GM19467 (cell line): ENCODE results near the gene ZKSCAN1.
"Not testable (repeated sequence)": the region's sequence is repeated elsewhere in the genome, so short reads cannot be mapped to it uniquely, and the experiment has no call there.

ENCODE experiments used
- ATAC-seq: cut with Tn5 transposase; IDR thresholded peaks from one replicate; pipeline ENCODE4 v1.9.1; 2021; ENCODE audit warnings: mild to moderate bottlenecking, moderate library complexity; ENCODE audit not compliant: unreplicated experiment

ZKSCAN1 gene

DNA sequence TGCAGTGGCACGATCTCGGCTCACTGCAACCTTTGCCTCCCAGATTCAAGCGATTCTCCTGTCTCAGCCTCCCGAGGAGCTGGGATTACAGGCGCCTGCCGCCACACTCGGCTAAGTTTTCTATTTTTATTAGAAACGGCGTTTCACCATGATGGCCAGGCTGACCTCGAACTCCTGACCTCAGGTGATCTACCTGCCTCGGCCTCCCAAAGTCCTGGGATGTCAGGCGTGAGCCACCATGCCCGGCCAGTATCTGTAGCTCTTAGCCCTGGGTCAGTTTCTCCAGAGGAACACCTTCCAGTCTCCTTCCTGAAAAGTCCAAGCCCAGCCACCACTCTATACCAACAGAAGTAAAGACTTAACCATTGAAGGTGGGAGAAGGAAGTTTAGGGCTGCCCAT lies 15.2 kb upstream of the ZKSCAN1 start:
- ATAC-seq: no peak

DNA sequence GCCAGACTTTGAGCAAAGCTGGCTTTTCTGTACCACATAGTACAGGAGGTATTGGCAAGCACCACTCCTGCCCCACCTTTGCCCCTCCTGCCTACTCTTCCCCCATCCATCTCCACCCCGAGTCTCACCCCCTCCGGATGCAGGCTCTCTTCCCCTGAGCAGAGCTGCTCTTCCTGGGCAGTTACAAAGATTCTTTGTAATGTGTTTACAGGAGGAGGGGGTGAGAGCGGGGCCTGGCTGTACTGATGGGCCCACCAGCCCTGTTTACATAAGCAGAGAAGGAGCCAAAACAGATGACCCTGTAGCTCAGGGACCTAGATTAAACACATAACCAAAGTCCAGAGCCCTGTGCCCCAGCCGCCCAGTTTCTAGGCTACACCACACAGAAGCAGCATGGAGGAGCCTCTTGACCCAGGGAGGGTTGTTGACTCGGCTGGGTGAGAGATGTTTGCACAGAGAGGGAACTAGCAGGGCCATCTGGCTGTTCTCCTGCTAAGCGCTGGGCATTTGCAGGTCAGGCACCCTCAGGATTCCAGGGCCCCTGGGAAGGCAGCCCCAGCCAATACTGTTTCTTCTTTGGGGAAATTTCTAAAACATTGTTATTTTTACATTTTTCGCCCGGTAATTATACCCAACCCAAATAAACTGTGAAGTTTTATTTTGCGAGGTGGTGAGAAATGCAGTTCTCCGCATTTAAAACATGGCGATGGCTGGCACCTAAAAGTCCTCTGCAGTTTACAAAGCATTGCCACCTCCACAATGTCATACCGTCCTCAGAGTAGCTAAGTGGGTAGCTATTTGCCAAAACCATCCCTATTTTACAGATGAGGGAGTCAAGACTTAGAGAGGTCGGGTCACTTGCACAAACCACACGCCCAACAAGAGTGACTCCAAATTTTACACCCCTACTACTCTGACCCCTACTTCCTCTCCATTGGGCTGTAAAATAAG lies 11.4 kb upstream of the ZKSCAN1 start:
- no peak for ATAC-seq

DNA sequence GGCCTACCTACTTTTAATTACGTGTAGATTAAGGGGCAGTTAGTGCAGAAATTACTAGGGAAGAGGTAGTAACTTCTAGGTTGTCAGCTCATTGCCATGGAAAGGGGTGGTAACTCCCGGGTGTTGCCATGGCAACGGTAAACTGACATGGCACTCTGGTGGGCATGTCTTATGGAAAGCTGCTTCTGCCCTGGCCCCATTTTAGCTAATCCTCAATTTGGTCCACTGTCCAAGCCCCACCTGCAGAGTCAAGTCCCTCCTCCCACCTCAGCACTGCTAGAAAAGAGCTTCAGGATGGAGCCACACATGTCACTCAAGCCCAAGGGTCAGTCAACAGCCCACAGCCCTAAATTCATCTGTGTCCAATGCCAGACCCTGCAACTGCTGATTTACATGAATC lies 7.5 kb upstream of the ZKSCAN1 start:
- no peak for ATAC-seq

- ATAC-seq: no peak
These were observed 6.9 kb upstream of the ZKSCAN1 start for GRCh38 chr7:100008525-100008924.

DNA sequence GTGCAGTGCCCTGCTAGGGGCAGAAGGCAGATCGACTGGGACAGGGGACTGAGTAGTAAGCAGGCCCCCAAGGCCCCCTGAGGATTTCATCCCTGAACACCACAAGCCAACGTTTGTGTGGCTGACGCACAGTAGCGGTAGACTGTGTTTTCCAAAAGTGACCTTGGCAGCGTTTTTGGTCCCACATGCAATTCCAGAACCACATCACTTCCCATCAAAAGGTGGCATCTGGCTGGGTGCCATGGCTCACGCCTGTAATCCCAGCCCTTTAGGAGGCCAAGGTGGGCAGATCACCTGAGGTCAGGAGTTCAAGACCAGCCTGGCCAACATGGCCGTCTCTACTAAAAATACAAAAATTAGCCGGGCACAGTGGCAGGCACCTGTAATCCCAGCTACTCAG lies 5.4 kb upstream of the ZKSCAN1 start:
- ATAC-seq: not testable (repeated sequence)

- ATAC-seq: no peak
These were observed 4.5 kb upstream of the ZKSCAN1 start for GRCh38 chr7:100010901-100011300.

GRCh38 chr7:100011516-100011915 lies 3.9 kb upstream of the ZKSCAN1 start:
- no peak for ATAC-seq

- ATAC-seq: not testable (repeated sequence)
These were observed 2.7 kb upstream of the ZKSCAN1 start for GRCh38 chr7:100012385-100013327.

DNA sequence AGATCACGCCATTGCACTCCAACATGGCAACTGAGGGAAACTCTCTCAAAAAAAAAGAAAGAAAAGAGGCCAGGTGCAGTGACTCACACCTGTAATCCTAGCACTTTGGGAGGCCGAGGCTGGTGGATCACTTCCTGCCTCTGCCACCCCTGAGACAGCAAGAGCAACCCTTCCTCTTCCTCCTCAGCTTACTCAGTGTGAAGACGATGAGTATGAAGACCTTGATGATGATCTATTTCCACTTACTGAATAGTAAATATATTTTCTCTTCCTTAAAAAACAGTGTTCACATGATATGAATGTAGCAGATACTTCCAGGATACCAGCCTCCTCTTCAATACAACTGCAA lies 2.1 kb upstream of the ZKSCAN1 start:
- ATAC-seq: no peak

- ATAC-seq: no peak
These were observed 962 bp downstream of the ZKSCAN1 start for GRCh38 chr7:100016215-100016901.

- no peak for ATAC-seq
These were observed 1.9 kb downstream of the ZKSCAN1 start for GRCh38 chr7:100017300-100017699.

DNA sequence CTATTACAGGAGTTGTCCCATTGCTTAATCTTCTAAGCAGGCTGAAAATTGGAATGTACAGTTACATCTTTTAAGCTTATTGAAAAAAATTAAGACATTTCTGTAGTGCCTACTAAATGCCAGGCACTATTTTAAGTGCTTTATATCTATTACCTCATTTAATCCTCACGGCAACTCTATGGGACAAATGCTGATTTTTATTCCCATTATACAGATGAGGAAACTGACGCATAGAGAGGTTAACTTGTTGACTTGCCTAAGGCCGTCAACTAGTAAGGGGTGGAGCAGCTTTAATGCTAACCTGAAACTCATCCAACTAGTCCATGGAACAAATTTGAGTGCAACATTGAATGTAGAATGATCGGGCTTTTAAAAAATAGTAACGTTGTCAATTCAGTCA lies 2.5 kb downstream of the ZKSCAN1 start:
- no peak for ATAC-seq

DNA sequence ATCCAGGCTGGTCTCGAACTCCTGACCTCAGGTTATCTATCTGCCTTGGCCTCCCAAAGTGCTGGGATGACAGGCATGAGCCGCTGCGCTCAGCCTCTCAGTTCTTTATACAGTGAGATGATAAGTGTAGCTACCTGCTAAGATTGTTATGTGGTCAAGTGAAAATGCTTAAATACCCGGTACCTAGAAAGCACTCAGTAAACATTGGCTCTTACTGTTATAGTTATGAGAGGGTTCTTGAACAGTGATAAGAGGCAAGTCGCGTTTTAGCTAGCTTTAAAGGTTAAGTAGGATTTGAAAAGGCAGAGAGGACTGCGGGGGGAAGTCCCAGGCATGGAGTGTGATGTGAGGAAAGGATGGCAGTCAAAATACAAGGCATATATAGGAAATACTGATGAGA lies 4.5 kb downstream of the ZKSCAN1 start:
- ATAC-seq: no peak

DNA sequence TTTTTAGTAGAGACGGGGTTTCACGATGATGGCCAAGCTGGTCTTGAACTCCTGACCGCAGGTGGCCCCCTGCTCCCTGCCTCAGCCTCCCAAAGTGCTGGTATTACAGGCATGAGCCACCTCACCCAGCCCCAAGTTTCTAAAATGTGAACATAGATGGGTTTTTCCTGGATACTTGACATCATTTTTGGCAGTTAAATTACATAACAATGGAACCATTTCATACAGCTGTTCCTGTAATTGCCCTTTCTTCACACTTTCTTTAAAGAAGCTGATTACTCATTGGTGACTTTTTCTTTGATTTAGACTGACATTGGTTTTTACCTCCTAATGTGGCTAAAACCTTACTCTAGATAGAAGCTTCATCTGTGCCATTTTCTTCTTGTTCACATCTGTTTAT lies 5.9 kb downstream of the ZKSCAN1 start:
- no peak for ATAC-seq

DNA sequence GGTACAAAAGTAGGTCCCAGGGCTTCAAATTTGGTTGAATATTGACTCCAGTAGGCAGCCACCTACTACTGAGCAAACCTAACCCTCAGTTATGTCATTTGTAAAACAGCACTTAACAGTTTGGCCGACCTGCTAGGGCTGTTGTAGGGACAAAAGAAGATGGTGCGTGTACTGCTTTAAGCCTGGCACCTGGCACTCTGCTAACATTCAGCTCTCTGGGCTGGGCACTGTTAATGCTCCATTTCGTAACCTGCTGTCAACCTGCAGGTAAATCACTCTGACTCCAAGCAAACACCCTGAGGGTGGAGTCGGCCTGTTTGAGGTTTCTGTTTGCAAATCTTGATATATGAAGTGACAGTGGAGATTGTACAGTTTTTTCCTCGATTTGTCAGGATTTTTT lies 7.2 kb downstream of the ZKSCAN1 start:
- no peak for ATAC-seq

GRCh38 chr7:100023526-100023925 lies 8.1 kb downstream of the ZKSCAN1 start:
- no peak for ATAC-seq

GRCh38 chr7:100024020-100024619 lies 8.7 kb downstream of the ZKSCAN1 start:
- ATAC-seq: no peak

- no peak for ATAC-seq
These were observed 11.8 kb downstream of the ZKSCAN1 start for GRCh38 chr7:100027197-100027596.

DNA sequence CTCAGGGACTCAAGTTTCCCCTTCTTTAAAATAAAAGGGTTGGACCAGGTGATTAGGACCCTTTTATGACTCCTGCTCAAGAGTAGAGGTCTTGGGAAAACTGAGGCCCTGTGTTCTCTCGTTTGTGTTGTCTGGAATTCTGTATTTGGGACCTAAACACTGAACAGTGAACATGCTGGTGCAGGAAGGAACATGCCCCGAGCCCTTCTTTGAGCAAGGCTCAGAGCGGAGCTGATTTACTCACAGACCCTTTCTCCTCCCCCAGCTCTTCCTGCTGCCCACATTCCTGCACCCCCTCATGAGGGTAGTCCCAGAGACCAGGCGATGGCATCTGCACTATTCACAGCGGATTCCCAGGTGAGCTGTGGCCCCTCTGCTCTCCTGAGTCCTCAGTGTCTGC lies 14.2 kb downstream of the ZKSCAN1 start:
- ATAC-seq: no peak

DNA sequence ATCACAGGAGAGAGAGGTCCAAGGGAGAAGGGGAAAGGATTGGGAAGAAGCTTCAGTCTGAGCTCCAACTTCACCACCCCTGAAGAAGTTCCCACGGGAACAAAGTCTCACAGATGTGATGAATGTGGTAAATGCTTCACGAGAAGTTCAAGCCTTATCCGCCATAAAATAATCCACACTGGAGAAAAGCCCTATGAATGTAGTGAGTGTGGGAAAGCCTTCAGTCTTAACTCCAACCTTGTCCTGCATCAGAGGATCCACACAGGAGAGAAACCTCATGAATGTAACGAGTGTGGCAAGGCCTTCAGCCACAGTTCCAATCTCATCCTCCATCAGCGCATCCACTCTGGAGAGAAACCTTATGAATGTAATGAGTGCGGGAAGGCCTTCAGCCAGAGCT lies 18.1 kb downstream of the ZKSCAN1 start:
- ATAC-seq: no peak
